Vagina (tissue), 2 donors: Measurements from ENCODE around the gene CEBPZ.

ENCODE experiments used
- POLR2A ChIP-seq, 2 donors: fragments of 450-650 bp; IDR thresholded peaks; one replicate each; pipeline ENCODE4 v1.6.1; 2017; ENCODE audit warnings: antibody characterized with exemption in 2 of 2, mild to moderate bottlenecking in 2 of 2, moderate library complexity in 2 of 2
- POLR2AphosphoS5 ChIP-seq, 2 donors: sonication (generic); formaldehyde crosslinking; IDR thresholded peaks; one replicate each; pipeline ENCODE4 v1.9.0; 2017; ENCODE audit warnings: antibody characterized with exemption in 2 of 2, mild to moderate bottlenecking in 2 of 2, low read depth in 1 of 2; ENCODE audit not compliant: insufficient read depth in 1 of 2
- TF ChIP-seq, protein P1 (sequence below), 3 experiments: fragments of 450-650 bp in 2 of 3; fragments of 200-600 bp in 1 of 3; sonication (generic) in 1 of 3; IDR thresholded peaks; one replicate each; pipeline ENCODE4 v1.5.1; 2017 to 2019; ENCODE audit warnings: antibody characterized with exemption in 3 of 3, mild to moderate bottlenecking in 2 of 3, moderate library complexity in 2 of 3

- no peak for TF ChIP-seq POLR2A (IDR thresholded peaks at IDR 0.05)
- TF ChIP-seq, protein P1, sequence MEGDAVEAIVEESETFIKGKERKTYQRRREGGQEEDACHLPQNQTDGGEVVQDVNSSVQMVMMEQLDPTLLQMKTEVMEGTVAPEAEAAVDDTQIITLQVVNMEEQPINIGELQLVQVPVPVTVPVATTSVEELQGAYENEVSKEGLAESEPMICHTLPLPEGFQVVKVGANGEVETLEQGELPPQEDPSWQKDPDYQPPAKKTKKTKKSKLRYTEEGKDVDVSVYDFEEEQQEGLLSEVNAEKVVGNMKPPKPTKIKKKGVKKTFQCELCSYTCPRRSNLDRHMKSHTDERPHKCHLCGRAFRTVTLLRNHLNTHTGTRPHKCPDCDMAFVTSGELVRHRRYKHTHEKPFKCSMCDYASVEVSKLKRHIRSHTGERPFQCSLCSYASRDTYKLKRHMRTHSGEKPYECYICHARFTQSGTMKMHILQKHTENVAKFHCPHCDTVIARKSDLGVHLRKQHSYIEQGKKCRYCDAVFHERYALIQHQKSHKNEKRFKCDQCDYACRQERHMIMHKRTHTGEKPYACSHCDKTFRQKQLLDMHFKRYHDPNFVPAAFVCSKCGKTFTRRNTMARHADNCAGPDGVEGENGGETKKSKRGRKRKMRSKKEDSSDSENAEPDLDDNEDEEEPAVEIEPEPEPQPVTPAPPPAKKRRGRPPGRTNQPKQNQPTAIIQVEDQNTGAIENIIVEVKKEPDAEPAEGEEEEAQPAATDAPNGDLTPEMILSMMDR (IDR thresholded peaks at IDR 0.05), result no peak
- no peak for TF ChIP-seq POLR2AphosphoS5 (IDR thresholded peaks at IDR 0.05; ENCODE audit: insufficient read depth in 1 of 2, low read depth in 1 of 2)
These were observed 16.1 kb downstream of the CEBPZ start for GRCh38 chr2:37215250-37215649.
